Stimulated activated CD4-positive, alpha-beta T cell treated with anti-CD3 and anti-CD28 coated beads, Interleukin-2, amount 100 ng/mL, for 48 hours (primary cell): ENCODE data around the gene CLHC1.

Experiments used
- DNase-seq, 2 donors: peaks; one replicate each; pipeline ENCODE4 v3.0.0-alpha.2; 2020

The CLHC1 gene

DNA sequence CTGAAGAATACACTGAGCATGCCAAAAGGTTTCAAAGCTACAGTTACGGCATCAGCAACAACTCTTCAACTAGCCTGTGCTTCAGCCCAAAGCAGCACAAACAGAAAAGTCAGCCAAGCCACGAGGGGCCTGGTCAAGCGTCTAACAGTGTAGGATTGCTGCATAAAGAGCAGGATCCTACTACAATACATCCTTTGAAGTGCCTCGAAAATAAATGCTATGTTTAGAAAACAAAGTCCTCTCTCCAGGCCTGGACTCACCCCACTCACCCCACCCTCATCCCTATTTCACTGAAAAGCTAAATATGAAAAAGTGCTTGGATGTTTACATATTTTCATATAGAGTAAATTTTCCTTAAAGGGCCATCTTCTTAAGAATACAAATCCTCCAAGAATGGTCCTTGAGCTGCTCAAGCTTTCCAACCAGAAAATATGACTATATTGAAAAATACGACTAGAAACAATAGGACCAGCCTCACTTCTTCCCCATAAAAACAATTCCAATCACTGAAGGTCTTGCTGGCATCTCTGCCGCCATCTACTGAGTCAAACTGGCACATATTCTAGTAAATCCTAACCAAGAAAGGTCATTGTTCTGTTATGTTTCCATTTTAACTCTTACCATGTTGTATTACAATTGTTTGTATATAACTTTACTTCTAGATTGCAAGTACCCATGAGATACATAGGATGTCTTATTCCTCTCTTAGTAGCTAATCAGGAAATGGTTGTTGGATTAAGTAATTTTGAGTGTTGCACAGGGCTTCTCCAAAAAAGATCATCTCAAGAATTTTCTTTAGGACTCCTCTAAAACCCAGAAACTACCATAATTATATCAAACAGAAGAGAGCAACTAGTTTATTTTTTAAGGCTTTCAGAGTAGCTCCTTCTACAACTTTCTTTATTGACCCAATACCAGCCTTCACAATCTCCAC is 63.6 kb downstream of the CLHC1 start:
- peak in 1 of 2 donors; percentile 3 for DNase-seq

DNA sequence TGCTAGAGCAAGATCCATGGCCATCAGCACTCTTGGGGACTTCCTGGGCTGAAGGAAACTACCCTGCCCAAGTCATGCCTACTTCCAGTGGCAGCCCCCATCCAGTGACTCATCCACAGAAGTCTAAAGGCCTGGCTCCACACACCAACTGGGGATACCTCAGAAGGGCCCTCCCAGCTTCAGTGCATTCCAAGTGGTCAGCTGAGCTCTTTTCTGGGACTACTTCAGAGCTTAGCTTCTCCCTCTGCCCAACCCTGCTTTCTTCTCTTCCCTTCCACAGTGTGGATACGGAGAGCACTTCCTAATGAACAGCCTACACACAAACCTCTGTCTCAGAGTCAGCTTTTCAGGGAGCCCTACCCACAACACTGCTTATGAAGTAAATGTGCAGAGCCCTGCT is 66.5 kb downstream of the CLHC1 start:
- no peak for DNase-seq

DNA sequence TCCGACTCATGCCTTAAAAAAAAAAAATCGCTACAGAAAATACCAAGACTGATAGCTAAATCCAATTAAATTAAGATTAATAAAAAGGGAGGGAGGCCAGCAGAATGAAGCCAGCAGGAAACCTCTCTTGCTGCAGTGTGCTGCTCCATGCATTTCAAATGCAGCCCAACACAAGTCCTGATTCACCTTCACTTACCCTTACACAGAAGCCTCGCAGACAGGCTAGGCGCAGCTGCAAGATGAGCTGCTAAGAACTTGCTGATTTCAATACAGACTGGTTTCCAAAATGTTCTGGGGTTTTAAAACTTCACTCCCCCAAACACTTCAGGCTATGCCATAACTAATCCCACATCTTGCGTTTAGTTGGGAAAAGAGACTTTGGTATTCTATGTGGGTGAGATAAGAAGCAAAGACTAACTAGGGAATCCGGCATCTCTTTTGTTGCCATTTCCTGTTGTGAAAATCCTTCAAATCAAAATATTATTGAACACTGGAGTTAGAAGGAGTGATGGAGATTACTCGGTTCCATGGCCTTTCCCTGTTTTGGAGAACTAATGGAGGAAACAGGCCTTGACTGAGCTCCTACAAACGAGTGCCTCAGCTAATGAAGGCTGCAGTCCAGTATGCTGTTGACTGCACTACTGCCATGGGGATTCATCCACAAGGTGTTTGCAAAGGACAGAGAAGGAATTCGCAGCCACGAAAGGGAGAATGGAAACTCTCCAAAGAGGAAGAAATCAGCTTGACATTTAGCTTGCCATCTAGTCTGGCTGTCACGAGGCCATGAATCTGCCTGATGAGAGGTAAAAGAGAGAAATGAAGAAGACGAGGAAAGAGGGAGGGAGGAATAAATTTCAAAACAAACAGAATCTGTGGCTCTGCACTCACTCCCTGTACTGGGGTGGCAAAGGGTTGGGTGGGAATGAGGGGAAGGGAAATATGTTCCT is 67.3 kb downstream of the CLHC1 start:
- no peak for DNase-seq

DNA sequence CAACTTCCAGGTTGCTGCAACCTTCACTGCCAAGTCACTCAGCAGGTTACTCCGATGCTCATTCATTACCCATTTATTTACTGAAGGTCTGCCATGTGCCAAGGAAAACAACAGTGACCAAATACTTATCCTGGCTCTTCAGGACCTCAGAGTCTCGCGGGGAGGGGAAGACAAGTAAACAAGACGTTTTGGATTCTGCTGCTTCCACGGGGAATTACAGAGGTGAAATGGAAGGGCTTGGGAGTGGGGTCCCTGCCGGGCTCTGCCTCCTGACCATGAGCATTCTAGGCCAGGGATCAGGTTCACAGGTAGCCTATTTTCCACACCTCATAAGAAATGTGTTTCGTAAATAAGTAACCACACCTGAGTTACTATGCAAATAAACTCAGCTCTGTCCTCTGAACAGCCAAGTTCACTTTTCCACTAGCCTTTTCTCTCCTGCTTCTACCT is 68.1 kb downstream of the CLHC1 start:
- DNase-seq, result no peak

DNA sequence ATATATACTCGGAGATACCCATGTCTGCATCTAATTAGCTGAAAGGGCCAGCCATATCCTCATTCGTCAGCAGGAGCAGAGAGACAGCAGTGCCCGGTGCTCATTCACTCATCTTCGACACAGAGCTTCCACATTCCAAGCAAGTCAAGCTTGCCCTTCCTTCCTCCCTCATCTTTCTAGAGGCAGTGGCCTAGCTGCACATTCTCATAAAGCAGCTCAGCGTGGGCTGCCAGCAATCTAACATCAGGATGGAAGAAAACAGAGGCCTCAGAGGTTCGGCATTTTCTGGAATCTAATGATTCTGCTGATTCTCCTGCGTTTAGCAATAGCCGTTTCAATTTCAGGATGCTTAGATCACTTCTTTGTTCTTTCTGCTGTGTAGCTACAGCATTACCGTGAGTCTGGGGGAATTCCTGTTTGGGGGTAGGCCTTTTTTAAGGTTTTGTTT is 68.8 kb downstream of the CLHC1 start:
- no peak for DNase-seq

DNA sequence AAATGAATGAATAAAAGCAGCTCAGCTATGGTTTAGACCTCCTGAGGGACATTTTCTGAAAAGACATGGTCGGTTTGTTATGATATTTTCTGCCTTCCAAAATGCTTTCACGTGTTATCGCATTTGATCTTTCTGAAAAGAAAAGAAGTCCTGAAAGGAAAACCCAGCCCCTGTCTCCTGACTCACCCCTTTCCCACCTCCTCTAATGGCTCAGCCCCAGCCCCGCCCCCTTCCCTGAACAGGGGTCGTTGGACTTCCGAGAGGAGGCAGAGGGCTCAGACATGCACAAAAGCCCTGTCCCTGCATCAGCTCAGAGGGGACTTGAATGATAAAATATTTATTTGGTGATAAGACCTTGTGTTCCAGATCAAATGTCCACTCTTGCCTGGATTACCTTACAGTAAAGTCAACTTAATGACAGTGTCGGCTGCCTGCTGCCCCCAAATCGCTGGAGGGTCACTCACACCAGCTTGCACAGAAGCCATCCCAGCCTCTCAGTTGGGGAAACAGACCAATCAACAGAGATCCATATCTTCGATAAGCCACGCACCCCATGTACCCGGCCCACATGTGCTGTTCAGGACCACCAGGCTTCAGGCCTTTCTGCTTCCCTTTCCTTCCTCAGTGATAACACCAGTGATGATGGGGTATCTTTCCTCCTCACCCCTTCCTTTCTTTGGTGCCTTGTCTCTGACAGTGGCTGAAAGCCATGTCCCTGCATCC is 69.6 kb downstream of the CLHC1 start:
- no peak for DNase-seq

DNA sequence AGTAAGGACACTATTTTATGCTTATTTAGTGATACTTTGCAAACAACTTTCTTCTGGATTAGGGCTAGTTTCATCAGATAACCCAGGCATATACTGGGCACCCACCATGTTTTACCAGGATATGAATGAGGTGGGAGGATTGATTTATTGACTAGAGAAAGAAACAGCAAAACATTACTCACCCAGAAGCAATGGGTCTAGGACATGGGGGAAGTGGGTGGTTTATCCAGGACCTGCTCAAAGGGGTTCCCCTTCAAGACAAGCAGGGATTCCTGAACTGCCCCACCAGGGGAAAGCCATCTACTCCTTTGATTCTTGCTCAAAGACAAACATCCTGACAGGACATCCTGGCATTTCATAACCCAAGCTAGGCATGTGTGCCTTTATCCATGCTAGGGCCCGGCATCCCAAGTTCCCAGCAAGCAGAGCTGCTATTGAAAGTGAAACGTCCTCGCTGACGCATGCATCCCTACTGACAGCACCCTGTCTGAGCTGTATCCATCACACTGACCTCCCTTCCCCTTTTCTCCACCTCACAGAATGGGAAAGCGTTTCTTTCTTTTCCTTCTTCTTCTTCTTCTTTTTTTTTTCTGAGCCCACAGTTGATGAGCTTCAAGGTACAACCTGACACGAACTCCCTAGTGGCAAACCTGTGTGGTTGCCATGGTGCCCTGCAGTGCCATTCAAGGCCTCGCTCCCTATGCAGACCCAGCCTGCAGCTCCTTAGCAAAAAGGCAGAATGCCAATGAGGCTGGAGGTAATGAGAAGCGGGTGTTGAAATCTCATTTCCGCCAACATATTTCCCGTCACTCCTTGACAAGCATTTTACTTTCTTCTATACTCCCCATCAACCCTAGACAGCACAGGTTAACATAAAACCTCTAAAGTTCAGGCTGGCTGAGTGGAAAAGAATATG is 70.5 kb downstream of the CLHC1 start:
- DNase-seq, result no peak

DNA sequence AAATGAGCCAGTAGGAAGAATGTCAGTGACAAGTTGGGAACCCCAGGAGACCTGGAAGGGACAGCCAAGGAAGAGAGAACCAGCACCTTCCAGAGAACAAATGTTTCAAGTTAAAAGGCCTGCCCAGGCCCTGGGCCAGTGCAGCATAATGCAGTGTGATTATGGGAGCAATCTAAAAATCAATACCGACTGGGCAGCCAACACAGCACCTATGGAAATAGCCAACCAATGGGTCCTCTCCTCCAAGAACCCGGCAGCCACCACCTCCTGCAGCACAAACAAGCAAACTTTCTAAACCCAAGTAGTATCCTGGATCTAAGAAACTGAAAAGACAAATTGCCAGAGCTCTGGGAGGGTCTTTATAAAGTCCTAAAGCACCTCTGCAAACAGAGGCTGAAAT is 71.7 kb downstream of the CLHC1 start:
- no peak for DNase-seq

DNA sequence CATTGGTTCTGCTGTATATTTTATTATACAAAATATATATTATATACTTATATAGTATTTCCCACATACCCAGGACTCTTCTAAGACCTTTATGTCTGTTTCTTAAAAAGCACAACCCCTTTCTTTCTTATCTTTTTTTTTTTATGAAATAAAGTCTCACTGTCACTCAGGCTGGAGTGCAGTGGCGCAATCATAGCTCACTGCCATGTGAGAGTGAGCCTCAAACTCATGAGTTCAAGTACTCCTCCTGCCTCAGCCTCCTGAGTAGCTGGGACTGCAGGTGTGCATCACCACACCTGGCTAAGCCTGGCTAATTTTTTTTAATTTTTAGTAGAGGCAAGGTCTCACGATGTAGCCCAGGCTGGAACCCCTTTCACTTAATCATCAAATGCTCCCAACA is 72.3 kb downstream of the CLHC1 start:
- no peak for DNase-seq

DNA sequence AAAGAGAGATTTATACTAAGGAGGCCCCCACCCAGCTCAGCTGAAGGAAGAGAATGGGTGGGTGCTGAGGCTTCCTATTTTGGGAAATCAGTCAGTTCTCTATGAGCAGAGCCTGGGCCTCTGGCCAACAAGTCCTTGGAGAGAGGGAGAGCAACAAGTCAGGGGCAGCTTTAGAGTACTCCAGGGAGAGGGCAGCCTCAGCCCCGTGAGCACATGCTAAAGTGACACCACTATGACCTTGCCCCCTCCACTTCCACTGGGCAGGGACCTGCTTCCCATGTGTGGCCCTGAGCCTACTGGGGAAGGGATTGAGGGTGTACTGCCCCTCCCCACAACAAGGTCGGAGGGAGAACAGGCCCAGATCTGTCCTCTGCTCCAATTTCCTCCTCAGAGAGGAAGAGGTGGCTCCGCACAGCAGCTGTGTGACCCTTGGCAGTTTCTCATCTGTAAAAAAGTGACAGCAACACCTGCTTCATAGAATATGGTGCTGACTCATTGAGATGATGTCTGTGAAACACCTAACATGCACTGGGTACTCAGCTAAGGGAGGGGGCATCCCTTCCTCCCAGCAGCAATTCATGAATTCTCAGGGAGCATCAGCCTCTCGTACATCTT is 72.9 kb downstream of the CLHC1 start:
- DNase-seq, result no peak

DNA sequence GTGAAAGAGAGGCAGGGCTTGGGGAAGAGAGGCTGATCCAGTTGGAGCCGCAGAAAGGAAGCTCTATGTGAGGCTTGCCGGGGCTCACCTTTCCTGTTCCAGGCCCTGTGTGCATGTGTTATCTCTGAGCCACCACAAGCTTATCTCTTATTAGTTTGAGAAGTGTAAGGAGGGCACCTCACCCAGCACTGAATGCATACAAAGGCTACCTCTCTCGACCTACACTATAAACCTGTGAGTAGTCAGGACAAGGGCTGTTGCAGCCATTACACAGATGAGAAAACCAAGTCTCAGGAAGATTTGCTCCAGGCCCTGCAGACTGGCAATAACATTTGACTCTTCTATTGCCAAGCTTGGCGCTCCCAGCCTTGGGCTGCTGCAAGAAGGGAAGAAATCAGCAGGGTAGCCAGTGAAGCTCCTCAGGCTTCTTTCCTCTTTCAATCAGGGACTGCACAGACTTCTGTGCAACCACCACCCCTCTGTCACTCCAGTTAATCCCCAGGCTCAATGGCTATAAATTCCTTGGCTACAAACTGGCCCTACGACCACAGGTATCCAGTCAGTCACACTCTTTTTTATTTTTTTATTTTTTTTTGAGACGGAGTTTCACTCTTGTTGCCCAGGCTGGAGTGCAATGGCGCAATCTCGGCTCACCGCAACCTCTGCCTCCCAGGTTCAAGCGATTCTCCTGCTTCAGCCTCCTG is 73.8 kb downstream of the CLHC1 start:
- DNase-seq, result no peak

DNA sequence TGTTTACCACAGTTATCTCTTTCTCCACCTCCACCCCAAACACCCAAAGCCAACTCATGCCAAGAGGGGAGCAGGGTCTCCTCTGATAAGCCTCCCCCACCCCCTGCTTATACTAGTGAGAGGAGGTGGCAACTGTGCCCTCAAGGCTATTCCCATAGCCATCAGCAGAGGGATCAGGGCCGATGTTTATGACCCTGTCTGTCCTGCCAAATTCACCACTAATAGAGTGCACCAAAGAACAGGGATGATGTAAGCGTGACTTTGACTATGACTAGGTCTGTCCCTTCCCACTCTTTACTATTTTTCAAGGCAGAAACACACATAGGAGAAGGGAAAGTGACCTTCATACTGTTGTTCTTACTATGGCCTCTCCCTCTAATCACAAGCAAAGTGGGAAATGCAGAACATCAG is 74.6 kb downstream of the CLHC1 start:
- no peak for DNase-seq

DNA sequence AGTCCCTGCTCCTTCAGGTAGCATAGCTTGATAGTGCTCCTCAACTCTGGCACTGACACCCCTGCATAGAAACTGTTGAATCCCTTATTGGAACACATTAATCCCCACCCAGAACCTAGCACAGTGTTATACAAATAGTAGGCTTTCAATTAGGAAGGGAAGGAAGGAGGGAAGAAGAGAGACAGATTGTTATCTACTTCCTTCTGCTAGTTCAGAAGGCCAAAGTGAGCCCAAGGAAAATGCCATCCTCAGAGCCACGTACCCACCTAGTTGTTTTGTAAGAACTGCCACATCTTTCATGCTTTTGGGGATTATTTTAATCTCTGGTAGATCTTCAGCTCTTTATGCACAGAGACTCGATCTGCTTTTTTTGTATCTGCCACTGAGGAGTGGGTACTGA is 75.1 kb downstream of the CLHC1 start:
- no peak for DNase-seq

DNA sequence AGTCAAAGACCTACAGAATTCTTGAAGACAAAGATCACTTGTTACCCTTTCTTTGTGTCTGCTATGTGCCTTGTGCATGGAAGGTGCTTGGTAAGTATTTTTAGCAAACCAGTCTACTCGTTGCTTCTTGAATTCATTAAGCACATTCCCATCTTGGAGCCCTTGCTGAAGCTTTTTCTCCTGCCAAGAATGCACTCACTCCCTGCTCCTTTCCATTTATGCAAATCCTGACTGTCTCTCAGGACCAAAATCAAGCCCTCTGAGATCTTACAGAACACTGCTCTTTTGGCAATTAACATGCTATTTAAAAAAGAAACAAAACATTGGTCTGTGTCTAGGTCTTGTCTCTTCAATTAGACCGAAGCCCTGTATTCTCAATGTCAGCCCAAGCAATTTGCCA is 75.8 kb downstream of the CLHC1 start:
- no peak for DNase-seq

DNA sequence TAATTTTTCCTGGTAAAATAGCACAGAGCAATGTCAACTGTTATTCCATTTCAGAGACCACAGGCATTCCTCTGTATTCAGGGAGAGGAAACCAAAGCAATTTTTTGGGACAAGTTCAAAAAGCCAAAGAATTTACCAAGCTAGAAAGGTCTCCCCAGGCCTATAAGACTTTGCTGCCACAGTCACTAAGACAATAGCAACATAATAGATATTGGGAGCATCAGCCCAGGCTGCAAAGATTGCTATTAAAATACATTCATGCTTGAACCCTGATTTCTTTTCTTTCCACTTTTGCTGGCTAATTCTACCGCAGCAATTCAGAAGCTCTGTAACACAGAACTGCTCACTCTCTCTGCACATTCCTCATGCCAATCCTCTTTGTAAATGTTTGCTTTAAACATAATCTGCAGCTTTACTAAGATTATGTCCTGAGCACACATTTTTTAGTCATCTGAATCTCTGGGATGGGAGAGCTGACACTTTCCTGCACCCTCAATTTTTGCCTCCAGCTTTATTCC is 76.3 kb downstream of the CLHC1 start:
- DNase-seq, result no peak

DNA sequence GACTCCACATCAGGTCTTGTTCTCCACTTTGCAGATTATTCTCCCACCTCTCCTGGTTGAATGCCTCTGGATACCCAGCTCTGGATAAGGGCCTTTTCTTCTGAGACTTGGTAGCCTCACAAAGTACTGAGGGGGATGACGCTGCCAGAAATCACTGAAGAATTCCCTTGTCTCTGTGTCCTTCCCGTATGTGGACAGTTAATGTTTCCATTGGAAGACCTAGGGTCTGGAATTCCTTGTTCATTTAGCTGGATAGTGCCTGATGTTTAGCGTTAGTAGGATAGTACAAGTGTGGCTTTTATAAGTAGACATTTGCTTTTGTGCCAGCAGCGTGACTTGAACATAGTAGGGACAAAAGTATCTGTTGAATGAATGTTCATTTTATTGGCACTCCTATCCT is 76.9 kb downstream of the CLHC1 start:
- DNase-seq, result no peak

DNA sequence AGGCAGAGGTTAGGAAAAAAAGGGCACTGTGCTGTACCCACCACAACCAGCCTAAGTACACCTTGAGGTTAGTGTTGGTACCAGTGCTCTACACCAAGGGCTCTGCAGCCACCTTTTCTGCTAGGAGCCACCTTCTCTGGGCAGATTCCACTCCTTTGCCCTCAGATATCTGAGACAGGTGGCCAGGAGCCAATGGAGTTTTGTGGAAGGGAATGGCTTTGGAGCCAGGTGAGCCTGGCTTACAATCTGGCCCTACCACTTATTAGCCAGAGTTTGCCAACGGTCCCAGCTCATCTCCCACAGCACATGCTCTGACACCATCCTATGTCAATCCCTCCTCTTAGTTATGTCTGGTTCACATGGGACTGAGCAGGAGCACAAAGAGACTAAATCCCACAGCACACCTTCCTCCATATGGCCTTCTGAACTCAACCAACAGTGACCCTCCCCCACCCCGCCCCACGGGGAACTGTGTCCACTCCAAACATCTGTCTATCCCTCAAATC is 77.5 kb downstream of the CLHC1 start:
- no peak for DNase-seq

DNA sequence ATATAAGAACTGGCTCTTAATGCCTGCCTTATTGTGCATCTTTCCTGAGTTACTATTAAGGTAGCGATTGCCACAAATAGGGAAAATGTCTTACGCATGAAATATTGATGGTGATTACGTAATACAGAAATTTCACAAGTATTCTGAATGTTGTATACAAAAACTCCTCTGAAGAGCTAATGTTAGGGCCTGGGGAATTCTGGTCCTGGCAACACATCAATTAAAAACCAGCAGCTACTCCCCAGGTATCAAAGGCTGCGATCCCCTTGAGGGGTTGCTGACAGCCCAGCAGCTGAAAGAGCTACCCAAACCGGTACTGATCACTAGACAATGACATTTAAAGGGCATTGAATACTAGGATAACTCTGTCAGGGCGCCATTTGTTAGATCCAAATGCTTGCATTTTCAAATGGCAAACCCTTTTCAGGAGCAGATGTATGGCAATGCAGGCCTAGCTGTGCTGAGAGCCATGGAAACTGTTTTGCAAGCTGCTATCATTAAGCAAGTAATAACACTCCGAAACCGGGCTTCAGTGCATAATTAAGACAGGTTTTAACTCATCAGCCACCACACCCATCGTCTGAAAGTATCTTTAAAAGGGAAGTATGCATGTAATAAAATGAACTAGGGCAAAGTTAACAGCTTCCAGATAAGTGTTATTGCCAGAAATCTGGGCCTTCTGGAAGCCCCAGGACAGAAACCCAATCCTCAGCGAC is 78.4 kb downstream of the CLHC1 start:
- DNase-seq, result no peak
